PC-3 (cell line): ENCODE data around the gene KLHL6. TPM values are rescaled to one million over a fixed set of nuclear protein-coding genes. Genes with fewer than 3 reads are reported as not detected.

Experiments used
- ATAC-seq: fragments of 200-7000 bp; cut with Tn5 transposase; 2 replicates; pipeline ENCODE4 v1.9.1; 2020; ENCODE audit warnings: mild to moderate bottlenecking, moderate library complexity
- BruUV-seq: library from RNA; stranded (reverse); fragments of 400-500 nt; replicated peaks from 2 replicates; lab custom pipeline; 2021; lab: Mats Ljungman, UMichigan
- CTCF ChIA-PET: fragments of 300-600 bp; sonication (Branson Sonifier 250); formaldehyde crosslinking; loops from one replicate; lab custom pipeline; 2022; ENCODE audit warnings: antibody characterized with exemption; lab: Charles Lee
- POLR2A ChIA-PET: fragments of 300-600 bp; sonication (Branson Sonifier 250); formaldehyde crosslinking; loops from one replicate; lab custom pipeline; 2022; ENCODE audit warnings: antibody characterized with exemption; ENCODE audit not compliant: unreplicated experiment; lab: Charles Lee
- DNase-seq: peaks from one replicate; pipeline ENCODE4 v3.0.0-alpha.2; 2015
- H2AFZ ChIP-seq: fragments of 300-600 bp; sonication (generic); 2 replicates; pipeline ENCODE4 v1.6.0; 2016; ENCODE audit warnings: antibody characterized with exemption, low read length
- H3F3A ChIP-seq: fragments of 300-600 bp; sonication (generic); one replicate; pipeline ENCODE4 v1.6.0; 2017; ENCODE audit warnings: antibody characterized with exemption, low read length, control low read depth, mild to moderate bottlenecking; ENCODE audit not compliant: unreplicated experiment
- H3K27ac ChIP-seq: fragments of 300-600 bp; sonication (generic); 2 replicates; pipeline ENCODE4 v1.5.1; 2016; ENCODE audit warnings: mild to moderate bottlenecking, low read length
- H3K27me3 ChIP-seq: fragments of 300-600 bp; sonication (generic); 2 replicates; pipeline ENCODE4 v1.6.1; 2016; ENCODE audit warnings: low read length, mixed read lengths
- H3K36me3 ChIP-seq: fragments of 300-600 bp; sonication (generic); 2 replicates; pipeline ENCODE4 v1.6.1; 2016; ENCODE audit warnings: low read depth, mixed run types, low read length, mixed read lengths
- H3K4me1 ChIP-seq: fragments of 300-600 bp; sonication (generic); 2 replicates; pipeline ENCODE4 v1.5.1; 2016; ENCODE audit warnings: low read length; ENCODE audit not compliant: insufficient read depth
- H3K4me2 ChIP-seq: fragments of 300-600 bp; sonication (generic); 2 replicates; pipeline ENCODE4 v1.6.0; 2016; ENCODE audit warnings: low read length
- H3K4me3 ChIP-seq: fragments of 300-600 bp; sonication (generic); 2 replicates; pipeline ENCODE4 v1.5.1; 2016; ENCODE audit warnings: mild to moderate bottlenecking, low read length, mixed read lengths
- H3K79me2 ChIP-seq: fragments of 300-600 bp; sonication (generic); 2 replicates; pipeline ENCODE4 v1.6.1; 2017; ENCODE audit warnings: low read length, mixed read lengths
- H3K9ac ChIP-seq: fragments of 300-600 bp; sonication (generic); 2 replicates; pipeline ENCODE4 v1.6.0; 2016; ENCODE audit warnings: mild to moderate bottlenecking, low read length
- H3K9me2 ChIP-seq: fragments of 300-600 bp; sonication (generic); replicated peaks from 2 replicates; pipeline ENCODE4 v1.6.1; 2016; ENCODE audit warnings: mixed run types, low read length, mixed read lengths
- H3K9me3 ChIP-seq: fragments of 300-600 bp; sonication (generic); 2 replicates; pipeline ENCODE4 v1.6.1; 2016; ENCODE audit warnings: low read length, mixed read lengths
- H4K20me1 ChIP-seq: fragments of 300-600 bp; sonication (generic); 2 replicates; pipeline ENCODE4 v1.6.1; 2016; ENCODE audit warnings: low read length, mixed read lengths
- CTCF ChIP-seq: fragments of 300-600 bp; sonication (generic); conservative IDR thresholded peaks from 2 replicates; pipeline ENCODE4 v1.5.1; 2017; ENCODE audit warnings: antibody characterized with exemption, low read depth, mild to moderate bottlenecking, low read length
- EZH2 ChIP-seq: fragments of 300-600 bp; sonication (generic); IDR thresholded peaks from one replicate; pipeline ENCODE4 v1.6.1; 2017; ENCODE audit warnings: antibody characterized with exemption, mild to moderate bottlenecking, low read length; ENCODE audit not compliant: unreplicated experiment
- EZH2phosphoT487 ChIP-seq: fragments of 300-600 bp; sonication (generic); IDR thresholded peaks from 2 replicates; pipeline ENCODE4 v1.6.1; 2018; ENCODE audit warnings: mild to moderate bottlenecking, antibody characterized with exemption, low read length, borderline replicate concordance
- intact Hi-C: fragments of 100-400 bp; cut with micrococcal nuclease; formaldehyde crosslinking; loops from 2 replicates; pipeline ENCODE4 v1.9.0; 2023
- total RNA-seq: library from RNA; depleted of rRNA; stranded (reverse); fragments of >200 nt; gene quantifications from 2 replicates; pipeline ENCODE4 v1.2.3, GENCODE V29; 2014

The KLHL6 gene
- total RNA-seq, 1 experiment from 2014 or later = not detected

DNA sequence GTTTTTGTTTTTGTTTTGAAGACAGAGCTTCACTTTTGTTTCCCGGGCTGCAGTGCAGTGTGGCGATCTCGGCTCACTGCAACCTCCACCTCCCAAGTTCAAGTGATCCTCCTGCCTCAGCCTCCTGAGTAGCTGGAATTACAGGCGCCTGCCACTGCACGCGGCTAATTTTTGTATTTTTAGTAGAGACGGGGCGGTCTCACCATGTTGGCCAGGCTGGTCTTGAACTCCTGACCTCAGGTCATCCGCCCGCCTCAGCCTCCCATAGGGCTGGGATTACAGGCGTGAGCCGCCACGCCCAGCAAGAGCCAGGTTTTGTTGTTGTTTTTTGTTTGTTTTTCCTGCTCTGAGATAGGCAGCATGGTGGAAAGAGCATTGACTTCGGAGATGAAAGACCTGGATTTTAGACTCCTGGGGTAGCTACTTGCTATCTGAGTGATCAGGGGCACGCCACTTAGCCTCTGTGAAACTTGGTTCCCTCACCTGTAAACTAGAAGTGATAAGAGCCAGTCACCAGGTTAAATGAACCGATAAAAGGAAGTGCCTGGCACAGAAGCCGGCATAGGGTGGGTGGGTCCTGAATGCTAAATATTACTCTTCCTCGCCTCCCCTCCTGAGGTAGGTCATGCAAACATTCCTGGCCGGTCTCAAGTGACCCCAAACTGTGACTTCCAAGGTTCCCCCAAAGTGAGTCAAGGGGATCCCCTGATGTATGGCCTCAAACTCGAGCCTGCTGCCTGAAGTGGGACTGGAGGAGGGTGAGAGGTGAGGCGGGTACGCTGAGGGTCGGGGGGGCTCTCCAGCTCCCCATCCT, 64.2 kb downstream of the KLHL6 start:
- Histone ChIP-seq H3K36me3 (no peaks in the 10 kb centered on the region), H3K27me3 (no peaks in the 10 kb centered on the region), H3K27ac (no peak overlapping the region), H4K20me1 (no peaks in the 10 kb centered on the region), H3F3A (no peaks in the 10 kb centered on the region), H3K9me2 (no peaks in the 10 kb centered on the region), H3K9me3 (no peaks in the 10 kb centered on the region), H3K79me2 (no peaks in the 10 kb centered on the region), H3K4me3 (no peak overlapping the region), H3K4me2 (peak overlapping the region; percentile 12), H2AFZ (no peak overlapping the region), H3K4me1 (peaks cover 26% of the 10 kb centered on the region), H3K9ac (no peak overlapping the region)
- ChIA-PET POLR2A (no interaction called here), CTCF (no interaction called here)
- BruUV-seq = no TSS peak
- DNase-seq (no peak), ATAC-seq (no peak)
- no peak for TF ChIP-seq CTCF
- TF ChIP-seq EZH2phosphoT487 = no peak
- no peak for TF ChIP-seq EZH2
- intact Hi-C loops = loop anchor here (2.0 kb wide), 1 partner anchor 15 kb away; no protein-coding TSS in a partner anchor

DNA sequence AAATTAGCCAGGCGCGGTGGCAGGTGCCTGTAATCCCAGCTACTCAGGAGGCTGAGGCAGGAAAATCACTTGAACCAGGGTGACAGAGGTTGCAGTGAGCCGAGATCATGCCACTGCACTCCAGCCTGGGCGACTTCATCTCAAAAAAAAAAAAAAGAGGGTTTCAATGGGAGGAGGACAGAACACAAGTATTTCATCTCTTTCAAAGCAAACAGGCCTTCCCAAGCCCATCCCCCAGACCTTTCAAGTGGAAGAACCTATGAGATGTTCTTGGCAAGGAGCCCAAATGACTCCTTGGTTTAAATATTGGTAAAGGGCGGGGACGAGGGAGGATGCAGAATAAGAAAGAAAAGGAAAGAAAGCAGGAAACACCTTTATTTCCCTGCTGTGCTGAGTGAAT, 64.9 kb downstream of the KLHL6 start:
- peaks cover 26% of the 10 kb centered on the region for H3K4me1 ChIP-seq
- ChIA-PET CTCF (no interaction called here), POLR2A (no interaction called here)
- no peaks in the 10 kb centered on the region for H3K9me3 ChIP-seq
- intact Hi-C loops = loop anchor here (2.0 kb wide), 1 partner anchor 14 kb away; no protein-coding TSS in a partner anchor
- no peak overlapping the region for H3K9ac ChIP-seq
- H3K9me2 ChIP-seq = no peaks in the 10 kb centered on the region
- no peak overlapping the region for H2AFZ ChIP-seq
- no peak overlapping the region for H3K4me3 ChIP-seq
- no peak overlapping the region for H3K27ac ChIP-seq
- BruUV-seq = no TSS peak
- no peaks in the 10 kb centered on the region for H3K36me3 ChIP-seq
- H3K27me3 ChIP-seq = no peaks in the 10 kb centered on the region
- no peaks in the 10 kb centered on the region for H3F3A ChIP-seq
- no peaks in the 10 kb centered on the region for H3K79me2 ChIP-seq
- ATAC-seq (peak; percentile 63), DNase-seq (peak; percentile 94)
- no peak for TF ChIP-seq CTCF
- no peak for TF ChIP-seq EZH2
- no peak for TF ChIP-seq EZH2phosphoT487
- H4K20me1 ChIP-seq = no peaks in the 10 kb centered on the region
- H3K4me2 ChIP-seq = peak overlapping the region; percentile 12

- intact Hi-C loops = loop anchor here (2.0 kb wide), 1 partner anchor 13 kb away; no protein-coding TSS in a partner anchor
- no peaks in the 10 kb centered on the region for H3K9me2 ChIP-seq
- peak overlapping the region; percentile 2; the same call in 1 of the 2 replicates for H3K4me2 ChIP-seq
- no peaks in the 10 kb centered on the region for H3F3A ChIP-seq
- no peak overlapping the region for H3K9ac ChIP-seq
- ChIA-PET CTCF (no interaction called here), POLR2A (interaction anchor here (0.5 kb wide), 1 partner anchor 60 kb away, joined by 10 read pairs; no protein-coding TSS in a partner anchor)
- peaks cover 26% of the 10 kb centered on the region for H3K4me1 ChIP-seq
- H3K4me3 ChIP-seq = no peak overlapping the region
- H3K79me2 ChIP-seq = no peaks in the 10 kb centered on the region
- H3K36me3 ChIP-seq = no peaks in the 10 kb centered on the region
- no peak for TF ChIP-seq EZH2phosphoT487
- no peak for TF ChIP-seq EZH2
- BruUV-seq = no TSS peak
- H4K20me1 ChIP-seq = no peaks in the 10 kb centered on the region
- DNase-seq = no peak
- H3K9me3 ChIP-seq = no peaks in the 10 kb centered on the region
- ATAC-seq = 0 out of 2 replicates have a peak, but pooled peaks have one; percentile 16
- H3K27ac ChIP-seq = no peak overlapping the region
- H2AFZ ChIP-seq = no peak overlapping the region
- no peaks in the 10 kb centered on the region for H3K27me3 ChIP-seq
Observed at GRCh38 chr3:183490211-183490601, 65.3 kb downstream of the KLHL6 start.
